Osteocyte (in vitro differentiated cells): Measurements from ENCODE around the gene BRS3. TPM values are rescaled to one million over a fixed set of nuclear protein-coding genes. Genes with fewer than 3 reads are reported as not detected.

ENCODE experiments used
- DNase-seq: peaks from one replicate; pipeline ENCODE4 v3.0.0; 2021; ENCODE audit warnings: mixed read lengths; ENCODE audit not compliant: unreplicated experiment; ENCODE audit errors: extremely low spot score
- H3K27ac Mint-ChIP-seq: one replicate; pipeline ENCODE4 v1.8.0; 2021; ENCODE audit warnings: mild to moderate bottlenecking, mixed read lengths; ENCODE audit not compliant: unreplicated experiment
- H3K27me3 Mint-ChIP-seq: one replicate; pipeline ENCODE4 v1.8.0; 2021; ENCODE audit warnings: mixed read lengths; ENCODE audit not compliant: unreplicated experiment
- H3K36me3 Mint-ChIP-seq: one replicate; pipeline ENCODE4 v1.8.0; 2021; ENCODE audit warnings: mixed read lengths; ENCODE audit not compliant: unreplicated experiment
- H3K4me1 Mint-ChIP-seq: one replicate; pipeline ENCODE4 v1.8.0; 2021; ENCODE audit warnings: mixed read lengths; ENCODE audit not compliant: unreplicated experiment
- H3K4me3 Mint-ChIP-seq: one replicate; pipeline ENCODE4 v1.8.0; 2021; ENCODE audit warnings: mild to moderate bottlenecking, moderate library complexity, mixed read lengths; ENCODE audit not compliant: unreplicated experiment
- H3K9me3 Mint-ChIP-seq: one replicate; pipeline ENCODE4 v1.8.0; 2021; ENCODE audit warnings: mixed read lengths; ENCODE audit not compliant: unreplicated experiment
- total RNA-seq: library from RNA; stranded (reverse); gene quantifications from 2 replicates; pipeline ENCODE4 v1.2.1, GENCODE V29; 2021
- TF ChIP-seq, protein P1 (sequence below): fragments of 200-600 bp; sonication (generic); IDR thresholded peaks from 2 replicates; pipeline ENCODE4 v1.5.0; 2021; ENCODE audit warnings: antibody characterized with exemption, mild to moderate bottlenecking, moderate library complexity

Gene BRS3
- total RNA-seq, 1 donor from 2014 or later, result not detected

DNA sequence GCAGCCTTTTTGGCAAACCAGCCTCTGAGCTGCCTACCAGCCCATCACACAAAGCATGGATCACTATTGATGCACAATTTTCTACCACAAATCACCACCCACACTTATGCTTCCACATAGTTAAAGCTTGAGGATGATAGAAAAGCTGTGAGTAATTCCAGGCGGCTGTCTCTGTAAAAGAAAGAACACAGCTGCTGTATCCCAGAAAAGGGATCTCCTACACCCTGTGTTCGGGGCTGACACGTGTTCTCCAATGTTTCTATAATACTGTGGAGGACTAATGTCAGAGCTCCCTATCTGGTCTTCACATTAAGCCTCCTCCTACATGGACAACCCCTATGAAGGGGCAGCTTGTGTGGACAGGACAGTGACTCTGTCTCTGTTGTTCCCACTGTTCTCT lies 12.5 kb upstream of the BRS3 start:
- no peaks in the 10 kb centered on the region for H3K9me3 Mint-ChIP-seq

DNA sequence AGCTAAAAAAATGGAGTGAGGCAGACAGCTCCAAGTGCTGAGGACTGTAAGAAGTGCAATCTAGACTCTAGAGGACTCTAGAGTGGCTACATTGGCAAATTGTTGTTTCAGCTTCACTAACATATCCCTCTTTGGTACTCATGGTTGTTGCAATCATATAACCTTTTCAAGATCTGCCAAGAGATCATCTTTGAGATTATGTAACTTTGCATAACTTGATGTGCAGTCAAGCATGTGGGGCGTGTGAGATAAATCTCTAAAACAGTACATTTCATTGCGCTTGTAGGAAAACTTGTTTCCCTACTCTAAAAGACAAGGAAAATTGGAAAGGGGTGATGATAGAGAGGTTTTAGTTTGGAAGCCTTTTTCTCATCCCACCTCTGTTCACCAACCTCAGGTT lies 11.2 kb upstream of the BRS3 start:
- H3K9me3 Mint-ChIP-seq, result no peaks in the 10 kb centered on the region

More for the DNA sequence above, 12.5 kb upstream of the BRS3 start:
- H3K27ac Mint-ChIP-seq, result no peak overlapping the region
- H3K4me1 Mint-ChIP-seq, result no peaks in the 10 kb centered on the region
- TF ChIP-seq, protein P1, sequence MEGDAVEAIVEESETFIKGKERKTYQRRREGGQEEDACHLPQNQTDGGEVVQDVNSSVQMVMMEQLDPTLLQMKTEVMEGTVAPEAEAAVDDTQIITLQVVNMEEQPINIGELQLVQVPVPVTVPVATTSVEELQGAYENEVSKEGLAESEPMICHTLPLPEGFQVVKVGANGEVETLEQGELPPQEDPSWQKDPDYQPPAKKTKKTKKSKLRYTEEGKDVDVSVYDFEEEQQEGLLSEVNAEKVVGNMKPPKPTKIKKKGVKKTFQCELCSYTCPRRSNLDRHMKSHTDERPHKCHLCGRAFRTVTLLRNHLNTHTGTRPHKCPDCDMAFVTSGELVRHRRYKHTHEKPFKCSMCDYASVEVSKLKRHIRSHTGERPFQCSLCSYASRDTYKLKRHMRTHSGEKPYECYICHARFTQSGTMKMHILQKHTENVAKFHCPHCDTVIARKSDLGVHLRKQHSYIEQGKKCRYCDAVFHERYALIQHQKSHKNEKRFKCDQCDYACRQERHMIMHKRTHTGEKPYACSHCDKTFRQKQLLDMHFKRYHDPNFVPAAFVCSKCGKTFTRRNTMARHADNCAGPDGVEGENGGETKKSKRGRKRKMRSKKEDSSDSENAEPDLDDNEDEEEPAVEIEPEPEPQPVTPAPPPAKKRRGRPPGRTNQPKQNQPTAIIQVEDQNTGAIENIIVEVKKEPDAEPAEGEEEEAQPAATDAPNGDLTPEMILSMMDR, result no peak
- no peaks in the 10 kb centered on the region for H3K27me3 Mint-ChIP-seq
- no peaks in the 10 kb centered on the region for H3K36me3 Mint-ChIP-seq
- H3K4me3 Mint-ChIP-seq, result no peak overlapping the region
- no peak for DNase-seq

DNA sequence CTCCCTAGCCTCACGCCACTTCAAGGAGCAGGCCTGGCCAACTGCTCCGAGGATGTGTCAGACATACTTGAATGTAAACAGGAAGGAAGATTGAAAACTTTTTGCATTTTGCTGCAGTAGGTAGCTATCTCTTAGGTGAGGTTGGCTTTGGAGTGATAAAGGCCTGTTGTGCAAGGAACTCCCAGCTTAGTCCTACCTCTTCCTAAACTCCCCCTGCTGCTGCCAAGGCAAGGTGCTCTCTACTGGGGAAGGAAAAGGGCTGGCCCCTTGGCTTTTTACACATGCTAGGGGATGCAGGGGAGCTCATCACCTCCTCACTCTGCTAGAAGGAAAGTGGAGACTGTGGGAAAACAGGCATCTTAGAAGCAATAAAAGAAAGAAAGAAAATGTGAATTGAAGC lies 10.7 kb upstream of the BRS3 start:
- Mint-ChIP-seq H3K27me3 (no peaks in the 10 kb centered on the region), H3K27ac (no peak overlapping the region), H3K4me3 (no peak overlapping the region), H3K4me1 (peaks cover 4% of the 10 kb centered on the region), H3K36me3 (no peaks in the 10 kb centered on the region), H3K9me3 (no peaks in the 10 kb centered on the region)
- no peak for DNase-seq
- TF ChIP-seq, protein P1, result no peak

More for the DNA sequence above, 11.2 kb upstream of the BRS3 start:
- Mint-ChIP-seq H3K4me3 (no peak overlapping the region), H3K27ac (no peak overlapping the region), H3K27me3 (no peaks in the 10 kb centered on the region), H3K4me1 (peaks cover 4% of the 10 kb centered on the region), H3K36me3 (no peaks in the 10 kb centered on the region)
- no peak for DNase-seq
- TF ChIP-seq, protein P1, result no peak

DNA sequence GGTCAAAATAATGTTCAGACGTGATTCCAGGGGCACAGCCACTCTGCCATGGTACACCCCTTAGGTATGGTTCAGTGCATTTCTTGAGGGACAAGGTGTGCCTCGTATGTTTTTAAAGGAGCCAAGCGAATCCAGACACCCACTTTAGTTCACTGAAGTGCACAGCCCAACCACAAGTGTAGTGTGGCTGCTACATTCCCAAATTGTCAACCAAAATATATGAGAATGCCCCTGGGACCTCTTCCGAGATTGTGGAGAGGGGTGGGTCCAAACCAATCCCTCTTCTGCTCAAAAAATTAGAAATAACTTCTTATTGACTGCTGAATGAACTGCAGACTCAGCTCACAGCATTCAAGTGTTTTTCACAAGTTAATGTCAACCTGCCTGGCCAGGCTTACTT lies 7.4 kb upstream of the BRS3 start:
- TF ChIP-seq, protein P1, result no peak
- Mint-ChIP-seq H3K27ac (no peak overlapping the region), H3K27me3 (peaks cover 9% of the 10 kb centered on the region), H3K9me3 (no peaks in the 10 kb centered on the region), H3K4me3 (no peak overlapping the region), H3K36me3 (no peaks in the 10 kb centered on the region), H3K4me1 (peaks cover 4% of the 10 kb centered on the region)
- DNase-seq, result no peak

DNA sequence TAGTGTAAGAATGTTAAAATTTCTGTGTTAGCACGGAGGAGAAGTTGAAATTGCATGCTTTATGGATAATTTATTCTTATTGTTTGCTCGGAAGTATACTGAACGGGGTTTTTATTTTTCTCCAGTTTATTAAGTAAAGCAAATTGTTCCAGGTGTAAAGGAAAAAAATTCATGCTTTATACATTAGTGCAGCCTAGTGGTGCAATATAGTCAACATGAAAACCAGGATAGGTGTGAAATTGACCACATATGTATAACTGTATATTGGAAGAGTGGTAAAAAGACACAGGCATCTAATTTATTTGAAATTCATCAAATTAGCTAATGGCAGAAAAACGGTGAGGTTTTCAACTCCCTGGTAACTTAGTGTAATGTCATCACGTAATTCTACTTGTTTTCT lies 959 bp downstream of the BRS3 start:
- Mint-ChIP-seq H3K4me3 (no peak overlapping the region), H3K4me1 (no peaks in the 10 kb centered on the region), H3K27me3 (peaks cover 45% of the 10 kb centered on the region), H3K36me3 (no peaks in the 10 kb centered on the region), H3K9me3 (no peaks in the 10 kb centered on the region), H3K27ac (no peak overlapping the region)
- TF ChIP-seq, protein P1, result no peak
- DNase-seq, result no peak
